SK-N-SH treated with all-trans-retinoic acid at 6 μM for 48 hours (cell line): ENCODE data around the gene NEAT1.

Experiments
- ATAC-seq: fragments of 200-7000 bp; cut with Tn5 transposase; 3 replicates; pipeline ENCODE4 v1.9.1; 2020; ENCODE audit warnings: mild to moderate bottlenecking, moderate library complexity
- ARNTL ChIP-seq: fragments of 450-650 bp; formaldehyde crosslinking; IDR thresholded peaks from 2 replicates; pipeline ENCODE4 v1.5.0; 2020; ENCODE audit warnings: low read depth, mild to moderate bottlenecking, moderate library complexity, borderline replicate concordance
- BACH2 ChIP-seq: fragments of 250-450 bp; sonication (Bioruptor Pico); IDR thresholded peaks from 2 replicates; pipeline ENCODE4 v1.9.0; 2021; ENCODE audit warnings: mild to moderate bottlenecking, borderline replicate concordance
- CSDC2 ChIP-seq: fragments of 250-450 bp; sonication (Bioruptor Pico); IDR thresholded peaks from 2 replicates; pipeline ENCODE4 v1.5.0; 2020; ENCODE audit warnings: mild to moderate bottlenecking, moderate library complexity
- ESRRG ChIP-seq: fragments of 250-450 bp; sonication (Bioruptor Pico); IDR thresholded peaks from 2 replicates; pipeline ENCODE4 v1.6.1; 2021; ENCODE audit warnings: mild to moderate bottlenecking
- GLIS3 ChIP-seq: fragments of 250-450 bp; sonication (Bioruptor Pico); IDR thresholded peaks from 2 replicates; pipeline ENCODE4 v1.5.0; 2020; ENCODE audit warnings: mild to moderate bottlenecking, moderate library complexity
- ISL1 ChIP-seq: fragments of 250-450 bp; sonication (Bioruptor Pico); IDR thresholded peaks from 2 replicates; pipeline ENCODE4 v2.1.2; 2022; ENCODE audit warnings: mild to moderate bottlenecking, moderate library complexity
- OSR1 ChIP-seq: fragments of 250-450 bp; sonication (Bioruptor Pico); IDR thresholded peaks from 2 replicates; pipeline ENCODE4 v1.8.0; 2022; ENCODE audit warnings: moderate library complexity, mild to moderate bottlenecking, inconsistent platforms
- PPARA ChIP-seq: fragments of 250-450 bp; sonication (Bioruptor Pico); IDR thresholded peaks from 2 replicates; pipeline ENCODE4 v1.5.0; 2020; ENCODE audit warnings: mild to moderate bottlenecking, borderline replicate concordance
- RARB ChIP-seq: fragments of 250-450 bp; sonication (Bioruptor Pico); IDR thresholded peaks from 2 replicates; pipeline ENCODE4 v1.8.0; 2021; ENCODE audit warnings: mild to moderate bottlenecking, moderate library complexity
- SNAI2 ChIP-seq: fragments of 250-450 bp; sonication (Bioruptor Pico); IDR thresholded peaks from 2 replicates; pipeline ENCODE4 v1.5.0; 2020; ENCODE audit warnings: mild to moderate bottlenecking, moderate library complexity
- TCF4 ChIP-seq: fragments of 250-450 bp; sonication (Bioruptor Pico); IDR thresholded peaks from 2 replicates; pipeline ENCODE4 v1.8.0; 2021; ENCODE audit warnings: mild to moderate bottlenecking, moderate library complexity, borderline replicate concordance
- TOX ChIP-seq: fragments of 250-450 bp; sonication (Bioruptor Pico); IDR thresholded peaks from 2 replicates; pipeline ENCODE4 v1.8.0; 2021; ENCODE audit warnings: mild to moderate bottlenecking, moderate library complexity, borderline replicate concordance
- ZC3H10 ChIP-seq: fragments of 250-450 bp; sonication (Bioruptor Pico); IDR thresholded peaks from 2 replicates; pipeline ENCODE4 v1.5.1; 2021; ENCODE audit warnings: mild to moderate bottlenecking, moderate library complexity
- ZFP3 ChIP-seq: fragments of 250-450 bp; sonication (Bioruptor Pico); IDR thresholded peaks from 2 replicates; pipeline ENCODE4 v1.5.0; 2020; ENCODE audit warnings: mild to moderate bottlenecking, moderate library complexity
- ZFP30 ChIP-seq: fragments of 450-650 bp; formaldehyde crosslinking; IDR thresholded peaks from 2 replicates; pipeline ENCODE4 v1.5.0; 2022; ENCODE audit warnings: mild to moderate bottlenecking, moderate library complexity
- ZNF565 ChIP-seq: fragments of 450-650 bp; formaldehyde crosslinking; conservative IDR thresholded peaks from 2 replicates; pipeline ENCODE4 v1.5.0; 2020; ENCODE audit warnings: low read depth, mild to moderate bottlenecking, moderate library complexity
- ZNF70 ChIP-seq: fragments of 450-650 bp; formaldehyde crosslinking; IDR thresholded peaks from 2 replicates; pipeline ENCODE4 v1.5.0; 2020; ENCODE audit warnings: mild to moderate bottlenecking, moderate library complexity
- ZNF8 ChIP-seq: fragments of 450-650 bp; formaldehyde crosslinking; IDR thresholded peaks from 2 replicates; pipeline ENCODE4 v1.5.0; 2020; ENCODE audit warnings: mild to moderate bottlenecking, moderate library complexity
- TF ChIP-seq, protein P1 (sequence below): fragments of 250-450 bp; sonication (Bioruptor Pico); IDR thresholded peaks from 2 replicates; pipeline ENCODE4 v1.5.1; 2021; ENCODE audit warnings: mild to moderate bottlenecking, moderate library complexity
- TF ChIP-seq, protein P2 (sequence below): fragments of 250-450 bp; sonication (Bioruptor Pico); IDR thresholded peaks from 2 replicates; pipeline ENCODE4 v1.8.0; 2021; ENCODE audit warnings: low read depth, mild to moderate bottlenecking, moderate library complexity, borderline replicate concordance
- TF ChIP-seq, protein P3 (sequence below): fragments of 250-450 bp; sonication (Bioruptor Pico); IDR thresholded peaks from 2 replicates; pipeline ENCODE4 v1.5.0; 2020; ENCODE audit warnings: mild to moderate bottlenecking, moderate library complexity
- TF ChIP-seq, protein P4 (sequence below): fragments of 250-450 bp; sonication (Bioruptor Pico); IDR thresholded peaks from 2 replicates; pipeline ENCODE4 v1.8.0; 2020; ENCODE audit warnings: mild to moderate bottlenecking, moderate library complexity, borderline replicate concordance
- TF ChIP-seq, protein P5 (sequence below): fragments of 250-450 bp; sonication (Bioruptor Pico); IDR thresholded peaks from 2 replicates; pipeline ENCODE4 v1.5.1; 2020; ENCODE audit warnings: low read depth, mild to moderate bottlenecking, moderate library complexity

Gene NEAT1

DNA sequence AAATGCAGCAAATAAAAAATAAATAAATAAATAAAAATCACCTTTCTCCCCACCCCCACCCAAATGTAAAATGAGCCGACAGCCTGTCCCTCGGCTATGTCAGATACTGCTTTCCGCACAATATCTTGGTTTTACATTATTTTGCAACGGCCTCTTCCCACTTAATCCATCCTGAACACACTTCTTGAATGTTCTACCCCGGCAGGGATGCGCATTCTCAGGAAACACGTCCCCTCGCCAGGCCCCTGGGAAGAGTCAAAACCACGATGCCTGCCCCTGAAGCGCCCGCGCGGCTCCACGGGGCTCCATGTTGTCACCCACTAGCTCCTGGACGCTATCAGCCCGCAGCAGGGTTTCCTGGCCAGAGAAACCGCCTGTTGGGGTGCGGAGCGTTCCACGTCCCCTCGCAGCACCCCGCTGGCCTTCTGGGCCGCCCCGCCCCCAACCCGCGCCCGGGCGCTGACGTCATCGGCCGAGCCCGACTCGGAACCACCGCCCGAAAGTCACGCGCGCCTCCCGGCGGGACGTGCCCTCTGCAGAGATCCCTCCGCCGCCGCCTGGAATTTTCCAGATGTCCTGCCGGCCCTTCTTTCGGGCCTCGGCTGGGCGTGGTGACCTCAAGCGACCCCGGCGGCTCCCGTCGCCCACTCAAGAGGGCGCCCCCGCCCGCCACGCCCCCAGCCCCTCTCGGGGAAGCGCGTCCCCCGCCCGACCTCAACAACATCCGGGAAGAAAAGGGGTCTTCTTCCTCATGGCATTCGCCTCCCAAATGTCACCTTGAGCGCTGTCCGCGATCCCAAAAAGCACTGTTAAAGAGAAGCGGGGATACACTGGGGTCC lies 585 bp upstream of the NEAT1 start:
- TF ChIP-seq, protein P1, sequence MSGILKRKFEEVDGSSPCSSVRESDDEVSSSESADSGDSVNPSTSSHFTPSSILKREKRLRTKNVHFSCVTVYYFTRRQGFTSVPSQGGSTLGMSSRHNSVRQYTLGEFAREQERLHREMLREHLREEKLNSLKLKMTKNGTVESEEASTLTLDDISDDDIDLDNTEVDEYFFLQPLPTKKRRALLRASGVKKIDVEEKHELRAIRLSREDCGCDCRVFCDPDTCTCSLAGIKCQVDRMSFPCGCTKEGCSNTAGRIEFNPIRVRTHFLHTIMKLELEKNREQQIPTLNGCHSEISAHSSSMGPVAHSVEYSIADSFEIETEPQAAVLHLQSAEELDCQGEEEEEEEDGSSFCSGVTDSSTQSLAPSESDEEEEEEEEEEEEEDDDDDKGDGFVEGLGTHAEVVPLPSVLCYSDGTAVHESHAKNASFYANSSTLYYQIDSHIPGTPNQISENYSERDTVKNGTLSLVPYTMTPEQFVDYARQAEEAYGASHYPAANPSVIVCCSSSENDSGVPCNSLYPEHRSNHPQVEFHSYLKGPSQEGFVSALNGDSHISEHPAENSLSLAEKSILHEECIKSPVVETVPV: no peak
- TF ChIP-seq PPARA (CRISPR knock-in tag): no peak
- TF ChIP-seq TOX (CRISPR knock-in tag): no peak
- 0 out of 2 replicates have a peak, but pooled peaks have one; percentile 73 for TF ChIP-seq SNAI2 (CRISPR knock-in tag)
- TF ChIP-seq, protein P2, sequence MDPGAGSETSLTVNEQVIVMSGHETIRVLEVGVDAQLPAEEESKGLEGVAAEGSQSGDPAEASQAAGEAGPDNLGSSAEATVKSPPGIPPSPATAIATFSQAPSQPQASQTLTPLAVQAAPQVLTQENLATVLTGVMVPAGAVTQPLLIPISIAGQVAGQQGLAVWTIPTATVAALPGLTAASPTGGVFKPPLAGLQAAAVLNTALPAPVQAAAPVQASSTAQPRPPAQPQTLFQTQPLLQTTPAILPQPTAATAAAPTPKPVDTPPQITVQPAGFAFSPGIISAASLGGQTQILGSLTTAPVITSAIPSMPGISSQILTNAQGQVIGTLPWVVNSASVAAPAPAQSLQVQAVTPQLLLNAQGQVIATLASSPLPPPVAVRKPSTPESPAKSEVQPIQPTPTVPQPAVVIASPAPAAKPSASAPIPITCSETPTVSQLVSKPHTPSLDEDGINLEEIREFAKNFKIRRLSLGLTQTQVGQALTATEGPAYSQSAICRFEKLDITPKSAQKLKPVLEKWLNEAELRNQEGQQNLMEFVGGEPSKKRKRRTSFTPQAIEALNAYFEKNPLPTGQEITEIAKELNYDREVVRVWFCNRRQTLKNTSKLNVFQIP (CRISPR knock-in tag): no peak
- TF ChIP-seq ZNF8 (CRISPR knock-in tag): no peak
- no peak for TF ChIP-seq ZNF70 (CRISPR knock-in tag)
- TF ChIP-seq, protein P3, sequence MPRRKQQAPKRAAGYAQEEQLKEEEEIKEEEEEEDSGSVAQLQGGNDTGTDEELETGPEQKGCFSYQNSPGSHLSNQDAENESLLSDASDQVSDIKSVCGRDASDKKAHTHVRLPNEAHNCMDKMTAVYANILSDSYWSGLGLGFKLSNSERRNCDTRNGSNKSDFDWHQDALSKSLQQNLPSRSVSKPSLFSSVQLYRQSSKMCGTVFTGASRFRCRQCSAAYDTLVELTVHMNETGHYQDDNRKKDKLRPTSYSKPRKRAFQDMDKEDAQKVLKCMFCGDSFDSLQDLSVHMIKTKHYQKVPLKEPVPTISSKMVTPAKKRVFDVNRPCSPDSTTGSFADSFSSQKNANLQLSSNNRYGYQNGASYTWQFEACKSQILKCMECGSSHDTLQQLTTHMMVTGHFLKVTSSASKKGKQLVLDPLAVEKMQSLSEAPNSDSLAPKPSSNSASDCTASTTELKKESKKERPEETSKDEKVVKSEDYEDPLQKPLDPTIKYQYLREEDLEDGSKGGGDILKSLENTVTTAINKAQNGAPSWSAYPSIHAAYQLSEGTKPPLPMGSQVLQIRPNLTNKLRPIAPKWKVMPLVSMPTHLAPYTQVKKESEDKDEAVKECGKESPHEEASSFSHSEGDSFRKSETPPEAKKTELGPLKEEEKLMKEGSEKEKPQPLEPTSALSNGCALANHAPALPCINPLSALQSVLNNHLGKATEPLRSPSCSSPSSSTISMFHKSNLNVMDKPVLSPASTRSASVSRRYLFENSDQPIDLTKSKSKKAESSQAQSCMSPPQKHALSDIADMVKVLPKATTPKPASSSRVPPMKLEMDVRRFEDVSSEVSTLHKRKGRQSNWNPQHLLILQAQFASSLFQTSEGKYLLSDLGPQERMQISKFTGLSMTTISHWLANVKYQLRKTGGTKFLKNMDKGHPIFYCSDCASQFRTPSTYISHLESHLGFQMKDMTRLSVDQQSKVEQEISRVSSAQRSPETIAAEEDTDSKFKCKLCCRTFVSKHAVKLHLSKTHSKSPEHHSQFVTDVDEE (CRISPR knock-in tag): no peak
- TF ChIP-seq, protein P4, sequence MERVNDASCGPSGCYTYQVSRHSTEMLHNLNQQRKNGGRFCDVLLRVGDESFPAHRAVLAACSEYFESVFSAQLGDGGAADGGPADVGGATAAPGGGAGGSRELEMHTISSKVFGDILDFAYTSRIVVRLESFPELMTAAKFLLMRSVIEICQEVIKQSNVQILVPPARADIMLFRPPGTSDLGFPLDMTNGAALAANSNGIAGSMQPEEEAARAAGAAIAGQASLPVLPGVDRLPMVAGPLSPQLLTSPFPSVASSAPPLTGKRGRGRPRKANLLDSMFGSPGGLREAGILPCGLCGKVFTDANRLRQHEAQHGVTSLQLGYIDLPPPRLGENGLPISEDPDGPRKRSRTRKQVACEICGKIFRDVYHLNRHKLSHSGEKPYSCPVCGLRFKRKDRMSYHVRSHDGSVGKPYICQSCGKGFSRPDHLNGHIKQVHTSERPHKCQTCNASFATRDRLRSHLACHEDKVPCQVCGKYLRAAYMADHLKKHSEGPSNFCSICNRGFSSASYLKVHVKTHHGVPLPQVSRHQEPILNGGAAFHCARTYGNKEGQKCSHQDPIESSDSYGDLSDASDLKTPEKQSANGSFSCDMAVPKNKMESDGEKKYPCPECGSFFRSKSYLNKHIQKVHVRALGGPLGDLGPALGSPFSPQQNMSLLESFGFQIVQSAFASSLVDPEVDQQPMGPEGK: no peak
- TF ChIP-seq BACH2 (CRISPR knock-in tag): no peak
- no peak for TF ChIP-seq OSR1 (CRISPR knock-in tag)
- TF ChIP-seq GLIS3 (CRISPR knock-in tag): no peak
- TF ChIP-seq CSDC2: 0 out of 2 replicates have a peak, but pooled peaks have one; percentile 43
- no peak for TF ChIP-seq ARNTL (CRISPR knock-in tag)
- no peak for TF ChIP-seq ISL1 (CRISPR knock-in tag)
- TF ChIP-seq, protein P5, sequence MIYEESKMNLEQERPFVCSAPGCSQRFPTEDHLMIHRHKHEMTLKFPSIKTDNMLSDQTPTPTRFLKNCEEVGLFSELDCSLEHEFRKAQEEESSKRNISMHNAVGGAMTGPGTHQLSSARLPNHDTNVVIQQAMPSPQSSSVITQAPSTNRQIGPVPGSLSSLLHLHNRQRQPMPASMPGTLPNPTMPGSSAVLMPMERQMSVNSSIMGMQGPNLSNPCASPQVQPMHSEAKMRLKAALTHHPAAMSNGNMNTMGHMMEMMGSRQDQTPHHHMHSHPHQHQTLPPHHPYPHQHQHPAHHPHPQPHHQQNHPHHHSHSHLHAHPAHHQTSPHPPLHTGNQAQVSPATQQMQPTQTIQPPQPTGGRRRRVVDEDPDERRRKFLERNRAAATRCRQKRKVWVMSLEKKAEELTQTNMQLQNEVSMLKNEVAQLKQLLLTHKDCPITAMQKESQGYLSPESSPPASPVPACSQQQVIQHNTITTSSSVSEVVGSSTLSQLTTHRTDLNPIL: no peak
- no peak for TF ChIP-seq ESRRG (CRISPR knock-in tag)
- no peak; the same call in 1 of the 2 replicates for TF ChIP-seq ZFP30 (CRISPR knock-in tag)
- TF ChIP-seq TCF4 (CRISPR knock-in tag): no peak
- peak; percentile 84; the same call in 1 of the 2 replicates for TF ChIP-seq ZNF565 (CRISPR knock-in tag)
- peak; percentile 53; the same call in 1 of the 2 replicates for TF ChIP-seq RARB (CRISPR knock-in tag)
- peak; percentile 74 for TF ChIP-seq ZFP3 (CRISPR knock-in tag)
- 0 out of 2 replicates have a peak, but pooled peaks have one; percentile 11 for TF ChIP-seq ZC3H10 (CRISPR knock-in tag)
- ATAC-seq: peak; percentile 1
